Gastroesophageal sphincter (tissue), 3 donors: Measurements from ENCODE around the gene DOK6.

ENCODE experiments used
- EP300 ChIP-seq: sonication (generic); formaldehyde crosslinking; IDR thresholded peaks from one replicate; pipeline ENCODE4 v1.6.1; 2017; ENCODE audit warnings: antibody characterized with exemption, mild to moderate bottlenecking
- POLR2A ChIP-seq, 2 donors: fragments of 450-650 bp; IDR thresholded peaks; one replicate each; pipeline ENCODE4 v1.6.1; 2017; ENCODE audit warnings: antibody characterized with exemption in 2 of 2, mild to moderate bottlenecking in 2 of 2, moderate library complexity in 1 of 2
- TF ChIP-seq, protein P1 (sequence below), 4 experiments: fragments of 200-600 bp in 2 of 4; fragments of 450-650 bp in 2 of 4; sonication (generic) in 1 of 4; IDR thresholded peaks; one replicate each; pipeline ENCODE4 v1.5.1; 2017 to 2019; ENCODE audit warnings: antibody characterized with exemption in 4 of 4, mild to moderate bottlenecking in 2 of 4, moderate library complexity in 2 of 4

DNA sequence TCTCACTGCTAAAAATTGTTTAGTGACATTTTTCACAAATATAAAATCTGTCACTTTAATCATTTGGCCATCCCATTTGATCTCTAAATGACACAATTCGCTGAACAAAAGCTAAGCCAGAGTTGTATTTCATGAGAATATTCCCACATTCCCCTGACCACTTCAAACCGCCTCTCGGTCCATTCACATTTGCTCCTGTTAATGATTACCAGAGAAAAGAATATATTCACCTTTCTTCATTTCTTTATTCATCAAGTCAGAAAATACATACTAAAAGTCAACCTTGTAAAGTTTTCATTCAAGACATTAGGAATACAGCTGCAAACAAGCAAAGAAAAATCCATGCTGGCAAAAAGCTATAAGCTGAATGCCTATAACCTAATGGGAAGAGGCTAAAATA is 225.5 kb downstream of the DOK6 start:
- TF ChIP-seq, protein P1, sequence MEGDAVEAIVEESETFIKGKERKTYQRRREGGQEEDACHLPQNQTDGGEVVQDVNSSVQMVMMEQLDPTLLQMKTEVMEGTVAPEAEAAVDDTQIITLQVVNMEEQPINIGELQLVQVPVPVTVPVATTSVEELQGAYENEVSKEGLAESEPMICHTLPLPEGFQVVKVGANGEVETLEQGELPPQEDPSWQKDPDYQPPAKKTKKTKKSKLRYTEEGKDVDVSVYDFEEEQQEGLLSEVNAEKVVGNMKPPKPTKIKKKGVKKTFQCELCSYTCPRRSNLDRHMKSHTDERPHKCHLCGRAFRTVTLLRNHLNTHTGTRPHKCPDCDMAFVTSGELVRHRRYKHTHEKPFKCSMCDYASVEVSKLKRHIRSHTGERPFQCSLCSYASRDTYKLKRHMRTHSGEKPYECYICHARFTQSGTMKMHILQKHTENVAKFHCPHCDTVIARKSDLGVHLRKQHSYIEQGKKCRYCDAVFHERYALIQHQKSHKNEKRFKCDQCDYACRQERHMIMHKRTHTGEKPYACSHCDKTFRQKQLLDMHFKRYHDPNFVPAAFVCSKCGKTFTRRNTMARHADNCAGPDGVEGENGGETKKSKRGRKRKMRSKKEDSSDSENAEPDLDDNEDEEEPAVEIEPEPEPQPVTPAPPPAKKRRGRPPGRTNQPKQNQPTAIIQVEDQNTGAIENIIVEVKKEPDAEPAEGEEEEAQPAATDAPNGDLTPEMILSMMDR (IDR thresholded peaks at IDR 0.05): no peak
- TF ChIP-seq EP300 (no peak), POLR2A (IDR thresholded peaks at IDR 0.05) (no peak)
